ENCODE data around the gene BCL2L11. TPM values are rescaled to one million over a fixed set of nuclear protein-coding genes. Genes with fewer than 3 reads are reported as not detected.

BCL2L11 gene
- total RNA-seq, 1 donor from 2014 or later = 19.3 TPM

DNA sequence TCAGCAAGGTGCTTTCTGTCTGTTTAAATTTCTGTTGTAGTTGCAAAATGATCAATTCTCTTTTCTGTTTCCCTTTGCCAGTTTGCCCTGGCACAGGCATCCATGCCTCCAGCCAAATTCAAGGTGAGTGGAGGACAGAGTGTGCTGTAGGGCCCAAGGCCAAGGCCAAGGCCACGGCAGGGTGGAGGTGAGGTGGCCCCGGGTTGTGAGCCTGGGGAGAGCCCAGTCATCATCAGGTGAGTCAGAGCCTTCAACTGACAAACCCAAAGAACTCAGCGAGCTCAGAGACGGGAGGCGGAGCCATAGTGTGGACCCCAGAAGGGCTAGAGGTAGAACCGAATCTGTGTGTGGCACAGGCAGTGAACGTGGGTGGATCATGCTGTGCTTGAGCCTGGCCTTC lies 55.7 kb downstream of the BCL2L11 start:
- H3K4me1 Mint-ChIP-seq (ENCODE audit: low read depth, unreplicated experiment) = peaks cover 12% of the 10 kb centered on the region
- no peak for FAIRE-seq
- H3K27me3 Mint-ChIP-seq (ENCODE audit: low read depth, unreplicated experiment) = peaks cover 11% of the 10 kb centered on the region
- no peaks in the 10 kb centered on the region for H4K20me1 ChIP-seq (ENCODE audit: insufficient read depth, low read length)
- no peaks in the 10 kb centered on the region for H3K9me3 Mint-ChIP-seq (ENCODE audit: unreplicated experiment)
- no peak for TF ChIP-seq EZH2 (IDR thresholded peaks at IDR 0.05; ENCODE audit: insufficient read depth, low read length)
- TF ChIP-seq CTCF (IDR thresholded peaks at IDR 0.05; ENCODE audit: insufficient read depth, low read depth, low read length) = no peak
- no peak overlapping the region for H3K27ac ChIP-seq (ENCODE audit: low read depth, low read length)
- H3K4me3 Mint-ChIP-seq (ENCODE audit: unreplicated experiment) = no peak overlapping the region
- H3K4me3 ChIP-seq (ENCODE audit: insufficient read depth, low read depth, low read length) = no peak overlapping the region
- H3K27me3 ChIP-seq (ENCODE audit: insufficient read depth, low read length) = peaks cover 3% of the 10 kb centered on the region
- no peak for DNase-seq (ENCODE audit: low read depth)
- no peaks in the 10 kb centered on the region for H3K9me3 ChIP-seq (ENCODE audit: insufficient read depth, low read depth, low read length)
- H3K4me2 ChIP-seq (ENCODE audit: low read length) = no peak overlapping the region
- H3K79me2 ChIP-seq (ENCODE audit: insufficient read depth, low read length) = no peaks in the 10 kb centered on the region
- peaks cover 9% of the 10 kb centered on the region for H3K4me1 ChIP-seq (ENCODE audit: insufficient read depth, low read length)
- peaks cover 3% of the 10 kb centered on the region for H3K36me3 Mint-ChIP-seq (ENCODE audit: low read depth, unreplicated experiment)
- no peaks in the 10 kb centered on the region for H3K36me3 ChIP-seq (ENCODE audit: insufficient read depth, low read length)
- H2AFZ ChIP-seq (ENCODE audit: low read depth, low read length) = no peak overlapping the region
- H3K9ac ChIP-seq (ENCODE audit: low read length) = no peak overlapping the region
- H3K27ac Mint-ChIP-seq (ENCODE audit: unreplicated experiment) = no peak overlapping the region

DNA sequence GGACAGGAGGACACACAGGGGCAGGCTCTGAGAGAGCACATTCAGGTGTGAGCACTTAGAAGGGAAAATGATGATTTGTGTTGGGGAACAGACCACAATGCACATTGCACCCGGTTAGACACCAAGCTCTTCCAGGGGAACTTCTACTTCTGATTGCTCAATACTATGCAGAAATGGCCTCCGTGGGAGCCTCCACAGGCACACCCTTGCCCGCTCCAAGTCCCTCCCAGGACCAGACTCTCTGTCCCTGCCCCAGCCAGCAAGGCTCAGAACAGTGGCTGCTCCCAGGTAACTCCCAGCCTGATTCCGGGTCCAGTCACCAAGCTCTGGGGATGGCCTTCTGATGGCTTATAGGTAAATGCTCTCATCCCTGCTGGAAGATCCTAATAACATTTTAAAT lies 56.2 kb downstream of the BCL2L11 start:
- Histone ChIP-seq H3K9ac (ENCODE audit: low read length) (no peak overlapping the region), H3K4me1 (ENCODE audit: insufficient read depth, low read length) (peaks cover 9% of the 10 kb centered on the region), H3K79me2 (ENCODE audit: insufficient read depth, low read length) (no peaks in the 10 kb centered on the region), H4K20me1 (ENCODE audit: insufficient read depth, low read length) (no peaks in the 10 kb centered on the region), H3K27ac (ENCODE audit: low read depth, low read length) (no peak overlapping the region), H2AFZ (ENCODE audit: low read depth, low read length) (no peak overlapping the region), H3K9me3 (ENCODE audit: insufficient read depth, low read depth, low read length) (no peaks in the 10 kb centered on the region), H3K4me2 (ENCODE audit: low read length) (no peak overlapping the region), H3K4me3 (ENCODE audit: insufficient read depth, low read depth, low read length) (no peak overlapping the region), H3K36me3 (ENCODE audit: insufficient read depth, low read length) (no peaks in the 10 kb centered on the region), H3K27me3 (ENCODE audit: insufficient read depth, low read length) (peaks cover 5% of the 10 kb centered on the region)
- Mint-ChIP-seq H3K36me3 (ENCODE audit: low read depth, unreplicated experiment) (peaks cover 3% of the 10 kb centered on the region), H3K27ac (ENCODE audit: unreplicated experiment) (no peak overlapping the region), H3K4me1 (ENCODE audit: low read depth, unreplicated experiment) (peaks cover 8% of the 10 kb centered on the region), H3K27me3 (ENCODE audit: low read depth, unreplicated experiment) (peaks cover 11% of the 10 kb centered on the region), H3K4me3 (ENCODE audit: unreplicated experiment) (no peak overlapping the region), H3K9me3 (ENCODE audit: unreplicated experiment) (no peaks in the 10 kb centered on the region)
- no peak for DNase-seq (ENCODE audit: low read depth)
- no peak for FAIRE-seq
- TF ChIP-seq EZH2 (IDR thresholded peaks at IDR 0.05; ENCODE audit: insufficient read depth, low read length) (no peak), CTCF (IDR thresholded peaks at IDR 0.05; ENCODE audit: insufficient read depth, low read depth, low read length) (no peak)

DNA sequence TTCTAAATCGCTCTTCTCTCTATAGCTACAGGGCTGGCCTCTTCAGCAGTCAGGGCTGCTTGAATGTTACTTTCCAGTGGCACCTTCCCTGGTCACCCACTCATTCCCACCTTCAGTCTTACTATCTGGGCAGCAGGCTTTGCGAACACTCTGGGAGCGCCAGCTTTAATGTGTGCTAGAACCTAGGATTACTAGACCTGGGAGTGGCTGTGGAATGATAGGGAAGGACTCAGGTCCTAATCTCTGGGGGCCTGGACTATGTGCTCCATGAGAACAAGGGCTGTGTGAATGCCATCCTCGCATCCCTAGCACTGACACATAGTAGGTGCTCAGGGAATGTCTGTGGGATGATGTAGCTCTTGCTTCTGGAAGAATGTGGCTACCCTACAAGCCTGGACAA lies 57.6 kb downstream of the BCL2L11 start:
- peaks cover 9% of the 10 kb centered on the region for H3K4me1 ChIP-seq (ENCODE audit: insufficient read depth, low read length)
- Mint-ChIP-seq H3K9me3 (ENCODE audit: unreplicated experiment) (no peaks in the 10 kb centered on the region), H3K4me3 (ENCODE audit: unreplicated experiment) (no peak overlapping the region), H3K27ac (ENCODE audit: unreplicated experiment) (no peak overlapping the region), H3K27me3 (ENCODE audit: low read depth, unreplicated experiment) (peaks cover 11% of the 10 kb centered on the region), H3K4me1 (ENCODE audit: low read depth, unreplicated experiment) (peaks cover 8% of the 10 kb centered on the region), H3K36me3 (ENCODE audit: low read depth, unreplicated experiment) (peaks cover 3% of the 10 kb centered on the region)
- peaks cover 6% of the 10 kb centered on the region for H3K27me3 ChIP-seq (ENCODE audit: insufficient read depth, low read length)
- no peak overlapping the region for H2AFZ ChIP-seq (ENCODE audit: low read depth, low read length)
- FAIRE-seq (no peak), DNase-seq (ENCODE audit: low read depth) (no peak)
- no peak overlapping the region for H3K4me3 ChIP-seq (ENCODE audit: insufficient read depth, low read depth, low read length)
- no peaks in the 10 kb centered on the region for H3K9me3 ChIP-seq (ENCODE audit: insufficient read depth, low read depth, low read length)
- H3K27ac ChIP-seq (ENCODE audit: low read depth, low read length) = no peak overlapping the region
- H3K36me3 ChIP-seq (ENCODE audit: insufficient read depth, low read length) = no peaks in the 10 kb centered on the region
- H3K9ac ChIP-seq (ENCODE audit: low read length) = no peak overlapping the region
- no peak overlapping the region for H3K4me2 ChIP-seq (ENCODE audit: low read length)
- no peak for TF ChIP-seq EZH2 (IDR thresholded peaks at IDR 0.05; ENCODE audit: insufficient read depth, low read length)
- TF ChIP-seq CTCF (IDR thresholded peaks at IDR 0.05; ENCODE audit: insufficient read depth, low read depth, low read length) = no peak
- no peaks in the 10 kb centered on the region for H3K79me2 ChIP-seq (ENCODE audit: insufficient read depth, low read length)
- no peaks in the 10 kb centered on the region for H4K20me1 ChIP-seq (ENCODE audit: insufficient read depth, low read length)

Data from astrocyte (in vitro differentiated cells and primary cell).